SU-DHL-6 (cell line): Measurements from ENCODE around the gene BEX3.

Experiments used
- H2AFZ ChIP-seq: fragments of 200-600 bp; sonication (generic); 2 replicates; pipeline ENCODE4 v1.6.1; 2014; ENCODE audit warnings: low read depth, mild to moderate bottlenecking, moderate library complexity, mixed read lengths, antibody characterized with exemption, low read length; ENCODE audit not compliant: severe bottlenecking
- H3F3A ChIP-seq: fragments of 200-600 bp; shearing (Covaris generic); 2 replicates; pipeline ENCODE4 v1.6.0; 2016; ENCODE audit warnings: antibody characterized with exemption, mild to moderate bottlenecking; ENCODE audit not compliant: insufficient read depth
- H3K27ac ChIP-seq: fragments of 200-600 bp; sonication (generic); 2 replicates; pipeline ENCODE4 v1.5.1; 2016; ENCODE audit warnings: low read depth, mild to moderate bottlenecking, low read length, moderate library complexity, mixed read lengths
- H3K27me3 ChIP-seq: fragments of 200-600 bp; sonication (generic), shearing (Covaris generic); 2 replicates; pipeline ENCODE4 v1.6.0; 2014; ENCODE audit warnings: mild to moderate bottlenecking, low read length
- H3K36me3 ChIP-seq: fragments of 200-600 bp; sonication (generic); 2 replicates; pipeline ENCODE4 v1.6.1; 2014; ENCODE audit warnings: mild to moderate bottlenecking, low read length, mixed read lengths
- H3K4me2 ChIP-seq: fragments of 300-600, 200-600 bp; shearing (Covaris generic), sonication (generic); 2 replicates; pipeline ENCODE4 v1.6.0; 2014; ENCODE audit warnings: low read length, low read depth, mild to moderate bottlenecking; ENCODE audit not compliant: poor library complexity, severe bottlenecking
- H3K4me3 ChIP-seq: fragments of 200-600 bp; sonication (generic); 2 replicates; pipeline ENCODE4 v1.5.1; 2014; ENCODE audit warnings: antibody characterized with exemption, low read length, mild to moderate bottlenecking, mixed read lengths; ENCODE audit not compliant: insufficient read depth, poor library complexity, severe bottlenecking
- H3K79me2 ChIP-seq: fragments of 200-600 bp; sonication (generic); 2 replicates; pipeline ENCODE4 v1.6.1; 2014; ENCODE audit warnings: mild to moderate bottlenecking, low read length, moderate library complexity; ENCODE audit not compliant: insufficient read depth
- H3K9ac ChIP-seq: fragments of 200-600 bp; sonication (generic); 2 replicates; pipeline ENCODE4 v1.7.0; 2014; ENCODE audit warnings: mild to moderate bottlenecking, low read length
- H3K9me2 ChIP-seq: fragments of 200-600 bp; sonication (generic); replicated peaks from 2 replicates; pipeline ENCODE4 v1.6.1; 2014; ENCODE audit warnings: low read length; ENCODE audit not compliant: insufficient read depth
- H3K9me3 ChIP-seq: fragments of 200-600 bp; sonication (generic); 2 replicates; pipeline ENCODE4 v1.6.1; 2014; ENCODE audit warnings: low read length, mixed read lengths; ENCODE audit not compliant: insufficient read depth
- H4K20me1 ChIP-seq: fragments of 200-600 bp; sonication (generic); 2 replicates; pipeline ENCODE4 v1.6.1; 2014; ENCODE audit warnings: low read depth, mild to moderate bottlenecking, antibody characterized with exemption, low read length, moderate library complexity, mixed read lengths
- EZH2phosphoT487 ChIP-seq: fragments of 200-600 bp; sonication (generic), shearing (Covaris generic); conservative IDR thresholded peaks from 2 replicates; pipeline ENCODE4 v1.6.1; 2018; ENCODE audit warnings: mild to moderate bottlenecking, antibody characterized with exemption, low read length, moderate library complexity, mixed read lengths
- TF ChIP-seq, protein P1 (sequence below): fragments of 200-600 bp; sonication (generic); IDR thresholded peaks from one replicate; pipeline ENCODE4 v1.5.1; 2017; ENCODE audit warnings: antibody characterized with exemption, mild to moderate bottlenecking, low read length, moderate library complexity; ENCODE audit not compliant: insufficient read depth, poor library complexity, severe bottlenecking

Gene BEX3

GRCh38 chrX:103361798-103362197 is 14.5 kb upstream of the BEX3 start:
- H2AFZ ChIP-seq = no peak overlapping the region
- TF ChIP-seq, protein P1, sequence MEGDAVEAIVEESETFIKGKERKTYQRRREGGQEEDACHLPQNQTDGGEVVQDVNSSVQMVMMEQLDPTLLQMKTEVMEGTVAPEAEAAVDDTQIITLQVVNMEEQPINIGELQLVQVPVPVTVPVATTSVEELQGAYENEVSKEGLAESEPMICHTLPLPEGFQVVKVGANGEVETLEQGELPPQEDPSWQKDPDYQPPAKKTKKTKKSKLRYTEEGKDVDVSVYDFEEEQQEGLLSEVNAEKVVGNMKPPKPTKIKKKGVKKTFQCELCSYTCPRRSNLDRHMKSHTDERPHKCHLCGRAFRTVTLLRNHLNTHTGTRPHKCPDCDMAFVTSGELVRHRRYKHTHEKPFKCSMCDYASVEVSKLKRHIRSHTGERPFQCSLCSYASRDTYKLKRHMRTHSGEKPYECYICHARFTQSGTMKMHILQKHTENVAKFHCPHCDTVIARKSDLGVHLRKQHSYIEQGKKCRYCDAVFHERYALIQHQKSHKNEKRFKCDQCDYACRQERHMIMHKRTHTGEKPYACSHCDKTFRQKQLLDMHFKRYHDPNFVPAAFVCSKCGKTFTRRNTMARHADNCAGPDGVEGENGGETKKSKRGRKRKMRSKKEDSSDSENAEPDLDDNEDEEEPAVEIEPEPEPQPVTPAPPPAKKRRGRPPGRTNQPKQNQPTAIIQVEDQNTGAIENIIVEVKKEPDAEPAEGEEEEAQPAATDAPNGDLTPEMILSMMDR = no peak
- TF ChIP-seq EZH2phosphoT487 = no peak
- no peak overlapping the region for H3K27ac ChIP-seq

DNA sequence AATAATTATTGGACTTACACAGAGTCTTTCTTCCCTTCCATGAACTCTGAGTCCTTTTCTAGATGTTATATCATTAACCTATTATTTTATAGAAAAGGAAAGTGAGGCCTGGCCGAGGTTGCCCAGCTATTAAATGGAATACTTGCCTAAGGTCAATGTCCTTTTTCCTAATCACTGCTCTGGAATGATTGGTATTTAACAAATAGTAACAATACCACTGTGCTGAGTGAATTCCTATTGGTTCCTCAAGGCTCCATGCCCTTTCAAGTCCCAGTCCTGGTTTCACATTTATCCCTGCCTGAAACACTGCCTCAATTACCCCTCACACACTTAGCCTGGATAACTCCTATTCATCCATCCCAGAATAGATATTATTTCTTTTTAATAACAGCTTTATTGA is 13.9 kb upstream of the BEX3 start:
- Histone ChIP-seq H3K4me2 (no peak overlapping the region), H3K27ac (no peak overlapping the region)
- TF ChIP-seq, protein P1 = no peak
- TF ChIP-seq EZH2phosphoT487 = no peak

More at GRCh38 chrX:103361798-103362197, 14.5 kb upstream of the BEX3 start:
- H3K9me2 ChIP-seq = no peaks in the 10 kb centered on the region
- no peaks in the 10 kb centered on the region for H3F3A ChIP-seq
- no peaks in the 10 kb centered on the region for H3K27me3 ChIP-seq
- no peak overlapping the region for H3K4me2 ChIP-seq
- no peaks in the 10 kb centered on the region for H3K9me3 ChIP-seq
- no peak overlapping the region for H3K4me3 ChIP-seq
- no peaks in the 10 kb centered on the region for H4K20me1 ChIP-seq
- H3K79me2 ChIP-seq = no peaks in the 10 kb centered on the region
- no peak overlapping the region for H3K9ac ChIP-seq
- no peaks in the 10 kb centered on the region for H3K36me3 ChIP-seq

GRCh38 chrX:103363046-103363445 is 13.3 kb upstream of the BEX3 start:
- no peak overlapping the region for H3K27ac ChIP-seq
- no peak for TF ChIP-seq EZH2phosphoT487
- TF ChIP-seq, protein P1 = no peak
- no peaks in the 10 kb centered on the region for H3K79me2 ChIP-seq
- H3K27me3 ChIP-seq = no peaks in the 10 kb centered on the region
- no peaks in the 10 kb centered on the region for H3K36me3 ChIP-seq
- no peaks in the 10 kb centered on the region for H3K9me3 ChIP-seq
- no peaks in the 10 kb centered on the region for H4K20me1 ChIP-seq
- H3K4me2 ChIP-seq = no peak overlapping the region
- no peaks in the 10 kb centered on the region for H3K9me2 ChIP-seq
- no peak overlapping the region for H3K4me3 ChIP-seq
- no peaks in the 10 kb centered on the region for H3F3A ChIP-seq
- no peak overlapping the region for H2AFZ ChIP-seq
- no peak overlapping the region for H3K9ac ChIP-seq

More for the DNA sequence above, 13.9 kb upstream of the BEX3 start:
- Histone ChIP-seq H3K9ac (no peak overlapping the region), H4K20me1 (no peaks in the 10 kb centered on the region), H3K79me2 (no peaks in the 10 kb centered on the region), H3K27me3 (no peaks in the 10 kb centered on the region), H2AFZ (no peak overlapping the region), H3F3A (no peaks in the 10 kb centered on the region), H3K36me3 (no peaks in the 10 kb centered on the region), H3K4me3 (no peak overlapping the region), H3K9me2 (no peaks in the 10 kb centered on the region), H3K9me3 (no peaks in the 10 kb centered on the region)

GRCh38 chrX:103367502-103367901 is 8.8 kb upstream of the BEX3 start:
- H3K9me2 ChIP-seq = no peaks in the 10 kb centered on the region

More at GRCh38 chrX:103367502-103367901, 8.8 kb upstream of the BEX3 start:
- no peaks in the 10 kb centered on the region for H3K79me2 ChIP-seq
- no peaks in the 10 kb centered on the region for H3K27me3 ChIP-seq
- H3K36me3 ChIP-seq = no peaks in the 10 kb centered on the region
- no peak overlapping the region for H2AFZ ChIP-seq
- H3K27ac ChIP-seq = no peak overlapping the region
- no peak for TF ChIP-seq EZH2phosphoT487
- TF ChIP-seq, protein P1 = no peak
- H3K9ac ChIP-seq = no peak overlapping the region
- no peaks in the 10 kb centered on the region for H3K9me3 ChIP-seq
- no peaks in the 10 kb centered on the region for H3F3A ChIP-seq
- no peak overlapping the region for H3K4me3 ChIP-seq
- H4K20me1 ChIP-seq = no peaks in the 10 kb centered on the region
- H3K4me2 ChIP-seq = no peak overlapping the region
